Activated CD8-positive, alpha-beta memory T cell treated with anti-CD3 and anti-CD28 coated beads, Interleukin-2, amount 10 ng/mL, durations not matched to agents 7 days and 5 days (primary cell): ENCODE data around the gene WFDC10B. TPM values are rescaled to one million over a fixed set of nuclear protein-coding genes. Genes with fewer than 3 reads are reported as not detected.
A peak's percentile ranks its signal among the peaks of the same experiment; 100 is the strongest.
"Not testable (repeated sequence)": the region's sequence is repeated elsewhere in the genome, so short reads cannot be mapped to it uniquely, and the experiment has no call there.

ENCODE experiments used
- ATAC-seq: fragments of 150-1000 bp; cut with Tn5 transposase; one replicate; pipeline ENCODE4 v1.10.0; 2021; ENCODE audit warnings: moderate library complexity
- CTCF ChIA-PET: fragments of 350-600 bp; sonication (Branson Sonifier 250); formaldehyde crosslinking; loops from one replicate; lab custom pipeline; 2021; ENCODE audit warnings: antibody characterized with exemption; lab: Charles Lee
- DNase-seq: peaks from one replicate; pipeline ENCODE4 v3.0.0-alpha.2; 2020
- H3K27ac Mint-ChIP-seq: one replicate; pipeline ENCODE4 v1.8.0; 2021; ENCODE audit warnings: mild to moderate bottlenecking, mixed read lengths
- H3K27me3 Mint-ChIP-seq: one replicate; pipeline ENCODE4 v1.8.0; 2021; ENCODE audit warnings: mixed read lengths
- H3K36me3 Mint-ChIP-seq: one replicate; pipeline ENCODE4 v1.8.0; 2021; ENCODE audit warnings: mild to moderate bottlenecking, mixed read lengths
- H3K4me1 Mint-ChIP-seq: one replicate; pipeline ENCODE4 v1.8.0; 2021; ENCODE audit warnings: mixed read lengths
- H3K4me3 Mint-ChIP-seq: one replicate; pipeline ENCODE4 v1.8.0; 2021; ENCODE audit warnings: mild to moderate bottlenecking, moderate library complexity, mixed read lengths
- H3K9me3 Mint-ChIP-seq: one replicate; pipeline ENCODE4 v1.8.0; 2022; ENCODE audit warnings: low read depth, mixed read lengths
- total RNA-seq, 2 experiments: library from RNA; stranded (reverse); gene quantifications; one replicate each; pipeline ENCODE4 v1.2.3, GENCODE V29; 2021

WFDC10B gene
- total RNA-seq: not detected

GRCh38 chr20:45704969-45705637 lies at the start of gene WFDC10B:
Gene WFDC10B (minus strand): TSS chr20:45705019. CDS start chr20:45685992, 19,027 bp downstream.
- Mint-ChIP-seq H3K27me3 (peaks cover 30% of the 10 kb centered on the region), H3K36me3 (no peaks in the 10 kb centered on the region), H3K9me3 (no peaks in the 10 kb centered on the region), H3K4me3 (no peak within 1 kb of the TSS), H3K4me1 (no peaks in the 10 kb centered on the region), H3K27ac (no peak within 1 kb of the TSS)
- CTCF ChIA-PET: no interaction called here
- ATAC-seq: no peak
- DNase-seq: no peak

DNA sequence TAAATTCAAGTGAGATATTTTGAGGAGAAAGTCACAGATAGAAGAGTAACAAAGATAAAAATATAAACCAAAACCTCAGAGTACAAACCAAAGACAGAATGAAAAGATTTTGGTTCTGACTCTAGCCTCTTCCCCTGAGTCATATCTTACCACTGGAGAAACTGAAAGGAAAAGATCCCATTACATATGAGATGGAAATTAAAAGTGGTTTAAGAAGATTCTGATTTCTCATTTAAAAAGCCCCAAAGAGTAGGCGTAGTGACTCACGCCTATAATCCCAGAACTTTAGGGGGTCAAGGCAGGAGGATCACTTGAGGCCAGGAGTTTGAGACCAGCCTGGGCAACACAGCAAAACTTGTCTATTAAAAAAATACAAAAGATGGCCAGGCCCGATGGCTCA lies 47.9 kb upstream of the WFDC10B start:
- no peak overlapping the region for H3K4me3 Mint-ChIP-seq
- H3K9me3 Mint-ChIP-seq: no peaks in the 10 kb centered on the region
- H3K4me1 Mint-ChIP-seq: peaks cover 9% of the 10 kb centered on the region
- ATAC-seq: peak; percentile 51
- no peak for DNase-seq
- no peak overlapping the region for H3K27ac Mint-ChIP-seq
- CTCF ChIA-PET: no interaction called here
- no peaks in the 10 kb centered on the region for H3K36me3 Mint-ChIP-seq
- peaks cover 33% of the 10 kb centered on the region for H3K27me3 Mint-ChIP-seq

DNA sequence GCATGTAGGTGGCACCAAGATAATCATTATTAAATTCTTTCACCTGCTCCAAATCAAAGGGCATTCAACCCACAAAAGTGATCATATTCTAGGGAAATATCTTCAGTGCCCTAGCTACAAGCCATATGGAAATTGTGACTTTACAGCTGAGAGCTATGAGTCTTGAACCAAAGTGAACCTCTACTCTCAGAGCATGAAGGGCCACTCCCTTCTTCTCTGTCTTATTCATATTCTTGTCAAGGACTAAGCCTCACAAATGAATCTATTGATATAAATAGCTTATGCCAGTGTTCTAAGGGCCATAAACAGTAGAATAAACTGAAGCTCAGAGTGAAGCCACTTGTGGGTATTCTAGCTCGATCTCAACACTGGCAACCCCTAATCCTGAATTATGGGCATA lies 46.9 kb upstream of the WFDC10B start:
- Mint-ChIP-seq H3K4me1 (peaks cover 9% of the 10 kb centered on the region), H3K9me3 (no peaks in the 10 kb centered on the region), H3K36me3 (no peaks in the 10 kb centered on the region), H3K27me3 (peaks cover 42% of the 10 kb centered on the region), H3K27ac (no peak overlapping the region), H3K4me3 (no peak overlapping the region)
- DNase-seq (no peak), ATAC-seq (no peak)
- CTCF ChIA-PET: no interaction called here

DNA sequence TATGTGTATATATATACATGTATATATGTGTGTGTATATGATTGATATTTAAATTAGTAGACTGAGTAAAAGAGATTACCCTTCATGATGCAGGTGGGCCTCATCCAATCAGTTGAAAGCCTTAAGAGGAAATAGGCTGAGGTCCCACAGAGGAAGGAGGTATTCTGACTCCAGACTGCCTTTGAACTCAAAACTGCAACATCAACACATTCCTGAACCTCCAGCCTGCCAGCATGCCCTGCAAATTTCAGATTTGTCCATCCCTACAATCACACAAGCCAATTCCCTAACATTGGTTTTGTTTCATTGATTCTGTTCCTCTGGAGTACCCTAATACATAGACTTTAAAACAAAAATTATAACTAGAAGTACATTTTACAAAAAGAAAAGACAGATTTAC lies 40.2 kb upstream of the WFDC10B start:
- DNase-seq: no peak
- no peak for ATAC-seq
- H3K4me3 Mint-ChIP-seq: no peak overlapping the region
- no peaks in the 10 kb centered on the region for H3K4me1 Mint-ChIP-seq
- no peaks in the 10 kb centered on the region for H3K9me3 Mint-ChIP-seq
- CTCF ChIA-PET: no interaction called here
- peaks cover 35% of the 10 kb centered on the region for H3K27me3 Mint-ChIP-seq
- H3K36me3 Mint-ChIP-seq: no peaks in the 10 kb centered on the region
- H3K27ac Mint-ChIP-seq: no peak overlapping the region

DNA sequence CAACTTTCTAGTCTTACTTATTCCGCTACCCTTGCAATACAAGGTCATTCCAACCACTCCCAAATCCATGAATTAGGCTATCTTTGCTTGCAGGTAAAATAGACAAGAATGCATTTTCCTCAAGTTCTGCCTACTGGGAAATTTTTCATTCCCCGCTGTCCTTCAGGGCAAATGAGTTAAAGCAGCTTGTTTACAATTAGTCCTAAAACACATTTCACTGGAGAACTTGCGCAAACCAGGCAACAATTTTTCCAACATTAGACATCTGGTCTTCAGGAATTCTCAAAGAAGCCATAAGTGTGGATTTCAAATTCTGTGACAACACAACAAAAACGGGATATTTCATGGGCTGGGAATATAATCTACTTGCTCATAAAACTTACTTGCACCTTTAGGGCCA lies 37.8 kb upstream of the WFDC10B start:
- CTCF ChIA-PET: interaction anchor here (0.7 kb wide), 1 partner anchor 19 kb away, joined by 3 read pairs; no protein-coding TSS in a partner anchor
- H3K27me3 Mint-ChIP-seq: peaks cover 24% of the 10 kb centered on the region

DNA sequence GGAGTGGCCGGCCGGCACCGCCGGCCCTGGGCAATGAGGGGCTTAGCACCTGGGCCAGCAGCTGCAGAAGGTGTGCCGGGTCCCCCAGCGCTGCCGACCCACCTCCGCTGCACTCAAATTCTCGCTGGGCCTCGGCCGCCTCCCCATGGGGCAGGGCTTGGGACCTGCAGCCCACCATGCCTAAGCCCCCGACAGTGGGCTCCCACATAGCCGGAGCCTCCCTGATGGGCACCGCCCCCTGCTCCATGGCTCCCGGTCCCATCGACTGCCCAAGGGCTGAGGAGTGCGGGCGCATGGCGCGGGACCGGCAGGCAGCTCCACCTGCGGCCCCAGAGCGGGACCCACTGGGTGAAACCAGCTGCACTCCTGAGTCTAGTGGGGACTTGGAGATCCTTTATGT lies 31.2 kb upstream of the WFDC10B start:
- DNase-seq: no peak
- Mint-ChIP-seq H3K27ac (no peak overlapping the region), H3K36me3 (peaks cover 7% of the 10 kb centered on the region), H3K27me3 (peaks cover 36% of the 10 kb centered on the region), H3K4me3 (no peak overlapping the region), H3K9me3 (peaks cover 13% of the 10 kb centered on the region), H3K4me1 (no peaks in the 10 kb centered on the region)
- no peak for ATAC-seq
- CTCF ChIA-PET: no interaction called here

More for the DNA sequence above, 37.8 kb upstream of the WFDC10B start:
- DNase-seq: no peak
- no peak for ATAC-seq
- H3K4me1 Mint-ChIP-seq: no peaks in the 10 kb centered on the region
- no peaks in the 10 kb centered on the region for H3K9me3 Mint-ChIP-seq
- no peak overlapping the region for H3K27ac Mint-ChIP-seq
- no peaks in the 10 kb centered on the region for H3K36me3 Mint-ChIP-seq
- no peak overlapping the region for H3K4me3 Mint-ChIP-seq

DNA sequence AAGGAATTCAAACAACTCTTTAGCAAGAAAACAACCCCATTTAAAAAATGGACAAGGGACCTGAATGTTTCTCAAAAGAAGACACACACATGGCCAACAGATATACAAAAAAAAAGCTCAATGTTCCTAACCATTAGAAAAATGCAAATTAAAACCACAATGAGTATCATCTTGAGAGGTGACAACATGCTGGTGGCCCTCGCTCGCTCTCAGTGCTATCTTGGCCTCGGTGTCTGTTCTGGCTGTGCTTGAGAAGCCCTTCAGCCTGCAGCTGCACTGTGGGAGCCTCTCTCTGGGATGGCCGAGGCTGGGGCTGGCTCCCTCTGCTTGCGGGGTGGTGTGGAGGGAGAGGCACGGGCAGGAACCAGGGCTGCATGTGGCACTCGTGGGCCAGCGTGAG lies 30.7 kb upstream of the WFDC10B start:
- CTCF ChIA-PET: no interaction called here
- H3K9me3 Mint-ChIP-seq: peaks cover 14% of the 10 kb centered on the region

DNA sequence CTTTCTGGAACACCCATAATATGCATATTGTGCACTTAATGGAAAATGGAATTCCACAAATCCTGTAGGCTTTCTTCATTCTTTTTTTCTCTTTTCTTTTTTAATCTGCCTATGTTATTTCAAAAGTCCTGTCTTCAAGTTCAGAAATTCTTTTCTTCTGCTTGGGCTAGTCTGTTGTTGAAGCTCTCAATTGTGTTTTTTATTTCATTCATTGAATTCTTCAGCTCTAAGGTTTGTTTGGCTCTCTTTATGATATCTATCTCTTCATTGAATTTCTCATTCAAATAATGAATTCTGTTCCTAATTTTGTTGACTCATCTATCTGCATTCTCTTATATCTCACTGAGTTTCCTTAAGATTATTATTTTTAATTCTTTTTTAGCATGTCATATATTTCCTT lies 27.4 kb upstream of the WFDC10B start:
- no peak overlapping the region for H3K4me3 Mint-ChIP-seq
- peaks cover 9% of the 10 kb centered on the region for H3K36me3 Mint-ChIP-seq
- no peak for DNase-seq
- ATAC-seq: no peak
- CTCF ChIA-PET: no interaction called here
- peaks cover 35% of the 10 kb centered on the region for H3K27me3 Mint-ChIP-seq
- no peaks in the 10 kb centered on the region for H3K4me1 Mint-ChIP-seq
- no peak overlapping the region for H3K27ac Mint-ChIP-seq
- H3K9me3 Mint-ChIP-seq: peaks cover 14% of the 10 kb centered on the region

More for the DNA sequence above, 30.7 kb upstream of the WFDC10B start:
- DNase-seq (no peak), ATAC-seq (no peak)
- Mint-ChIP-seq H3K27me3 (peaks cover 35% of the 10 kb centered on the region), H3K4me1 (no peaks in the 10 kb centered on the region), H3K4me3 (no peak overlapping the region), H3K27ac (no peak overlapping the region), H3K36me3 (peaks cover 8% of the 10 kb centered on the region)

DNA sequence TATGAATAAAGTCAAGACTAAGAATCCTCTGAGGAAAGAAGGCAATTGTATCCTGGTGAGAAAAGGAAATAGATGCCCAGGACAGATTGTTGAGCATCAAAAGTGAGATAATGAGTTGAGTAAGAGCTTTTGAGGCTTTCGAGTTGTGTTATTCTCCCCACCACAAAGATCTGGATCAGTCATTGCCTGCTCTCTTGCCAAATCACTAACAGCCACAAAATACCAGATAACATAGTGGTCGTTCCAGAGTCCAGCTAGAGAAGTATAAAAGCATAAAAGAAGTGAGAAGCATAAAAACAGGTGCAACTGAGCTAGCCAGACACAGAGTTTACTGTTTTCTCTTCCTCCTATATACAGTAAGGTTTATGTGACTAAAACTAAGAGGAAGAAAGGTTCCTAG lies 22.2 kb upstream of the WFDC10B start:
- CTCF ChIA-PET: interaction anchor here (0.9 kb wide), 1 partner anchor 1117 kb away, joined by 3 read pairs; no protein-coding TSS in a partner anchor
- Mint-ChIP-seq H3K4me1 (peaks cover 5% of the 10 kb centered on the region), H3K9me3 (peaks cover 5% of the 10 kb centered on the region), H3K4me3 (no peak overlapping the region), H3K27me3 (peaks cover 61% of the 10 kb centered on the region), H3K27ac (no peak overlapping the region), H3K36me3 (peaks cover 6% of the 10 kb centered on the region)
- ATAC-seq: no peak
- DNase-seq: no peak

DNA sequence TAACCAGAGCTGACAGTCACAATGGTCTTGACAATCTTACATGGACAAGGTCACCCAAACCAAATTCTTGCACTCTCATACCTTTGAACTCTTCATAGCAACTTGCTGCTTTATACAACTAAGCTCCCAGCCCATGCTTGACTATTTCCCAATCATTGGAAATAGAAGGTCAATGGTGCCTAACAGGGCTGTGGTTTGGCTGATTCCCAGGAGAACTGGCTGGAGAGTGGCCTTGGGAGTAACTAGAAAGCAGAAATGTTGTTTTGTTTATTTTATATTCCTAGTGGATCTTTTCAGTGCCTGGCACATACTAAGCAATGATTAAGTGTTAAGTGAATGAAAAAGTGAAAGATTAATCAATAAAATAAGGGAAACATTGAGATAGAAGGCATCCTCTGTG lies 20.3 kb upstream of the WFDC10B start:
- H3K27ac Mint-ChIP-seq: no peak overlapping the region
- H3K27me3 Mint-ChIP-seq: peaks cover 62% of the 10 kb centered on the region
- ATAC-seq (no peak), DNase-seq (no peak)
- H3K36me3 Mint-ChIP-seq: no peaks in the 10 kb centered on the region
- H3K4me3 Mint-ChIP-seq: no peak overlapping the region
- H3K9me3 Mint-ChIP-seq: no peaks in the 10 kb centered on the region
- CTCF ChIA-PET: interaction anchor here (1.7 kb wide), 1 partner anchor 46 kb away, joined by 5 read pairs; no protein-coding TSS in a partner anchor
- H3K4me1 Mint-ChIP-seq: peaks cover 5% of the 10 kb centered on the region

- Mint-ChIP-seq H3K36me3 (peaks cover 2% of the 10 kb centered on the region), H3K4me3 (no peak within 1 kb of the TSS), H3K4me1 (peaks cover 3% of the 10 kb centered on the region), H3K9me3 (peaks cover 3% of the 10 kb centered on the region), H3K27ac (no peak within 1 kb of the TSS), H3K27me3 (peaks cover 75% of the 10 kb centered on the region)
- CTCF ChIA-PET: no interaction called here
- ATAC-seq (no peak), DNase-seq (no peak)
These were observed 17.2 kb upstream of the WFDC10B start, which contains the start of gene SPINT4 for GRCh38 chr20:45722047-45722446. Gene SPINT4 (plus strand): TSS chr20:45722347. CDS start chr20:45722368, 21 bp downstream.

DNA sequence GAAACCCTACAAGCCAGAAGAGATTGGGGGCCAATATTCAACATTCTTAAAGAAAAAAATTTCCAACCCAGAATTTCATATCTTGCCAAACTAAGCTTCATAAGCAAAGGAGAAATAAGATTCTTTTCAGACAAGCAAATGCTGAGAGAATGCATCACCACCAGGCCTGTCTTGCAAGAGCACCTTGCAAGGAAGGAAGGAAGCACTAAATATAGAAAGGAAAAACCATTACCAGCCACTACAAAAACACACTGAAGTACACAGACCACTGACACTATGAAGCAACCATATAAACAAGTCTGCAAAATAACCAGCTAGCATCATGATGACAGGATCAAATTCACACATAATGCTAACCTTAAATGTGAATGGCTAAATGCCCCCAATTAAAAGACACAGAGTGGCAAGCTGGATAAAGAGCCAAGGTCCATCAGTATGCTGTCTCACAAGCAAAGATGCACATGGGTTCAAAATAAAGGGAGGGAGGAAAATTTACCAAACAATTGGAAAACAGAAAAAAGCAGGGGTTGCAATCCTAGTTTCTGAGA lies 11.4 kb upstream of the WFDC10B start:
- CTCF ChIA-PET, DNase-seq, ATAC-seq, H3K36me3 Mint-ChIP-seq, H3K9me3 Mint-ChIP-seq, H3K27ac Mint-ChIP-seq, H3K4me3 Mint-ChIP-seq: not testable (repeated sequence)
- H3K4me1 Mint-ChIP-seq: peaks cover 17% of the 10 kb centered on the region
- H3K27me3 Mint-ChIP-seq: peaks cover 45% of the 10 kb centered on the region

GRCh38 chr20:45701873-45702272 lies 2.9 kb downstream of the WFDC10B start, which contains the start of gene WFDC13:
Gene WFDC13 (plus strand): TSS chr20:45702038. CDS start chr20:45702124, 86 bp downstream.
- no peaks in the 10 kb centered on the region for H3K9me3 Mint-ChIP-seq
- no peaks in the 10 kb centered on the region for H3K36me3 Mint-ChIP-seq
- no peak for ATAC-seq
- no peak for DNase-seq
- H3K4me3 Mint-ChIP-seq: no peak within 1 kb of the TSS
- no peak within 1 kb of the TSS for H3K27ac Mint-ChIP-seq
- H3K27me3 Mint-ChIP-seq: peaks cover 23% of the 10 kb centered on the region
- H3K4me1 Mint-ChIP-seq: no peaks in the 10 kb centered on the region
- CTCF ChIA-PET: no interaction called here

DNA sequence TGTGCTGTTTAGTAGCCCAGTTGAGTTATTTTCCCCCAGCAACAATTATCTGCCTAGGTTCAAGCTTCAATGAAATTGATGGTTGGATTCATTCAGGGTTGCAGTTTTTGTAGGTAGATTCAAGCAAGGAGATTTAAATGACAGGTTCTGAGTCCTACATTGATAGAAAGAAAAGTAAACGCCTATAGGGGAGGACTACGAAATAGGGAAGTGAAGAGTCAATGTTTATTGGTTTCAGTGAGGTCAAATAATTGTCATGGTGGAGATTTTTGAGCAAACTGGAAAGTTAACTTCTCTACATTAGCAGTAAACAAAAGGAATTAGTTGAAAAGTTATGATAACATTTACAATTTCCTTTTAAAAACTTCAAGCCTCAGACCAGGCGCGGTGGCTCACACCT lies 3.7 kb downstream of the WFDC10B start:
- H3K27me3 Mint-ChIP-seq: peaks cover 30% of the 10 kb centered on the region
- no peaks in the 10 kb centered on the region for H3K9me3 Mint-ChIP-seq
- H3K36me3 Mint-ChIP-seq: no peaks in the 10 kb centered on the region
- H3K4me1 Mint-ChIP-seq: no peaks in the 10 kb centered on the region
- CTCF ChIA-PET: no interaction called here
- no peak for ATAC-seq
- H3K27ac Mint-ChIP-seq: no peak overlapping the region
- no peak overlapping the region for H3K4me3 Mint-ChIP-seq
- no peak for DNase-seq
